Prostate gland (tissue), 2 donors: Measurements from ENCODE around the gene CT47C1. TPM values are rescaled to one million over a fixed set of nuclear protein-coding genes. Genes with fewer than 3 reads are reported as not detected.
A peak's percentile ranks its signal among the peaks of the same experiment; 100 is the strongest.

ENCODE experiments used
- DNase-seq: peaks from one replicate; pipeline ENCODE4 v3.0.0-alpha.2; 2019; ENCODE audit warnings: low spot score
- H3K27ac ChIP-seq, 2 donors: fragments of 200-600 bp; sonication (generic); 2 replicates each; pipeline ENCODE4 v1.5.1; 2017 to 2019
- H3K27me3 ChIP-seq: fragments of 200-600 bp; sonication (generic); replicated peaks from 2 replicates; pipeline ENCODE4 v1.5.1; 2019; ENCODE audit not compliant: insufficient read depth
- H3K36me3 ChIP-seq, 2 donors: fragments of 200-600 bp; sonication (generic); 1 replicate in 1 of 2; 2 replicates in 1 of 2; pipeline versions ENCODE4 v1.5.1 to v1.8.1; 2017 to 2019
- H3K4me1 ChIP-seq: fragments of 200-600 bp; sonication (generic); replicated peaks from 2 replicates; pipeline ENCODE4 v1.5.1; 2019
- H3K4me3 ChIP-seq, 2 donors: fragments of 200-600 bp; sonication (generic); 2 replicates each; pipeline ENCODE4 v1.5.1; 2017 to 2019
- H3K9me3 ChIP-seq: fragments of 200-600 bp; sonication (generic); 2 replicates; pipeline ENCODE4 v1.5.1; 2017
- POLR2A ChIP-seq: fragments of 450-650 bp; IDR thresholded peaks from one replicate; pipeline ENCODE4 v1.6.1; 2016; ENCODE audit warnings: antibody characterized with exemption, mild to moderate bottlenecking
- POLR2AphosphoS5 ChIP-seq: sonication (generic); formaldehyde crosslinking; IDR thresholded peaks from one replicate; pipeline ENCODE4 v1.6.1; 2017; ENCODE audit warnings: antibody characterized with exemption
- WGBS: methylation state at CpG from one replicate; pipeline ENCODE4 v1.1.5; 2018; 5-methylcytosine and 5-hydroxymethylcytosine counted together
- intact Hi-C: fragments of 100-400 bp; cut with DNase I; formaldehyde crosslinking; loops from one replicate; pipeline ENCODE4 v1.14.2; 2022
- total RNA-seq, 2 donors: library from RNA; depleted of rRNA; stranded (reverse); fragments of >200 nt; gene quantifications; one replicate each; pipeline ENCODE4 v1.1.0, GENCODE V29; 2016
- TF ChIP-seq, protein P1 (sequence below), 4 experiments: fragments of 200-600 bp in 2 of 4; fragments of 450-650 bp in 2 of 4; sonication (generic) in 2 of 4; IDR thresholded peaks; 1 replicate in 3 of 4; 2 replicates in 1 of 4; pipeline ENCODE4 v1.5.1; 2016 to 2019; ENCODE audit warnings: antibody characterized with exemption in 4 of 4, mild to moderate bottlenecking in 2 of 4, moderate library complexity in 2 of 4

The CT47C1 gene
- total RNA-seq, 2 donors from 2014 or later: 2.9 TPM; not detected in 1

DNA sequence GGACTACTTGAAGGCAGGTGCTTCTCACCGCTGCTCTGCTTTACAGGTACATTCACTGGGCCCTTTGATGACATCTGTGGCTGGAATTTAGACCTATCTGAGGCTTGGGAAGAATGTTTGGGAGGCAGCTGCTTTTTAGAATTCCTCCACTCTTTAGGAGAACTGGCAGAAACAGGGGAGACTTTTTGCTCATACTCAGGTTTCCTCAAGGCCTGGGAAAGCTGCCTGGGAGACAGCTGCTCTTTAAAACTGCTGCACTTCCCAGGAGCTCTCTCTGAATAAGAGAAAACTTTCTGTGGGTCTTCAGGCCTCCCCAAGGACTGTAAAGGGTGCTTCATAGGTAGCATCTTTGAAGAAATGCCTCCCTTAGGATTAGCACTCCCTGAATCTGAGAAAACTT lies 14.3 kb downstream of the CT47C1 start:
- Histone ChIP-seq H3K9me3 (no peaks in the 10 kb centered on the region), H3K4me1 (no peaks in the 10 kb centered on the region), H3K27ac (no peak overlapping the region), H3K27me3 (no peaks in the 10 kb centered on the region), H3K36me3 (no peaks in the 10 kb centered on the region), H3K4me3 (no peak overlapping the region)
- intact Hi-C loops: no loop called here
- TF ChIP-seq, protein P1, sequence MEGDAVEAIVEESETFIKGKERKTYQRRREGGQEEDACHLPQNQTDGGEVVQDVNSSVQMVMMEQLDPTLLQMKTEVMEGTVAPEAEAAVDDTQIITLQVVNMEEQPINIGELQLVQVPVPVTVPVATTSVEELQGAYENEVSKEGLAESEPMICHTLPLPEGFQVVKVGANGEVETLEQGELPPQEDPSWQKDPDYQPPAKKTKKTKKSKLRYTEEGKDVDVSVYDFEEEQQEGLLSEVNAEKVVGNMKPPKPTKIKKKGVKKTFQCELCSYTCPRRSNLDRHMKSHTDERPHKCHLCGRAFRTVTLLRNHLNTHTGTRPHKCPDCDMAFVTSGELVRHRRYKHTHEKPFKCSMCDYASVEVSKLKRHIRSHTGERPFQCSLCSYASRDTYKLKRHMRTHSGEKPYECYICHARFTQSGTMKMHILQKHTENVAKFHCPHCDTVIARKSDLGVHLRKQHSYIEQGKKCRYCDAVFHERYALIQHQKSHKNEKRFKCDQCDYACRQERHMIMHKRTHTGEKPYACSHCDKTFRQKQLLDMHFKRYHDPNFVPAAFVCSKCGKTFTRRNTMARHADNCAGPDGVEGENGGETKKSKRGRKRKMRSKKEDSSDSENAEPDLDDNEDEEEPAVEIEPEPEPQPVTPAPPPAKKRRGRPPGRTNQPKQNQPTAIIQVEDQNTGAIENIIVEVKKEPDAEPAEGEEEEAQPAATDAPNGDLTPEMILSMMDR (IDR thresholded peaks at IDR 0.05): no peak
- TF ChIP-seq POLR2AphosphoS5 (no peak), POLR2A (no peak)
- WGBS: 100% methylated on average over 1 of the region's 1 CpG
- no peak for DNase-seq

DNA sequence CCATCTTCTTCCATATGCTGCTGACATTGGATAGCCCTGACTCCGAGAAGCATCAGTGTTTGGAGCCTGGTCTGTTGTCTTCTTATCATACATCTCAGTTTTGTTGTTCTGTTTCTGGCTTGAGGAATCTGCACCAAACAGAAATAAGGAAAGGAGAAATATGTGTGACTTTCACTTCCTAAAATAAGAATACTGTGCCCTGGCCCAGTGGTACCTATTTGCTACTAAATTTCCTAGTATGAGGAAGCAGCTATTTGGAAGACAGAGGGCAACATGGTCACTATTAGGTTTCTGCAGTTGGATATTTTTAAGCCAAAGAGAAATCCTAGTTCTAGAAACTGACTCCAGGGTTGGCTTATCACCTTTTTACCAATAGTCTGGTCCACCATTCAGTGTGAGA lies 16.8 kb downstream of the CT47C1 start:
- H3K4me3 ChIP-seq: no peak overlapping the region
- H3K27me3 ChIP-seq: no peaks in the 10 kb centered on the region
- H3K4me1 ChIP-seq: no peaks in the 10 kb centered on the region
- no peak overlapping the region for H3K27ac ChIP-seq
- H3K9me3 ChIP-seq: no peaks in the 10 kb centered on the region
- intact Hi-C loops: no loop called here
- WGBS: 94% methylated on average over 1 of the region's 1 CpG
- TF ChIP-seq, protein P1 (IDR thresholded peaks at IDR 0.05): no peak
- TF ChIP-seq POLR2A (no peak), POLR2AphosphoS5 (no peak)
- DNase-seq: no peak
- no peaks in the 10 kb centered on the region for H3K36me3 ChIP-seq

DNA sequence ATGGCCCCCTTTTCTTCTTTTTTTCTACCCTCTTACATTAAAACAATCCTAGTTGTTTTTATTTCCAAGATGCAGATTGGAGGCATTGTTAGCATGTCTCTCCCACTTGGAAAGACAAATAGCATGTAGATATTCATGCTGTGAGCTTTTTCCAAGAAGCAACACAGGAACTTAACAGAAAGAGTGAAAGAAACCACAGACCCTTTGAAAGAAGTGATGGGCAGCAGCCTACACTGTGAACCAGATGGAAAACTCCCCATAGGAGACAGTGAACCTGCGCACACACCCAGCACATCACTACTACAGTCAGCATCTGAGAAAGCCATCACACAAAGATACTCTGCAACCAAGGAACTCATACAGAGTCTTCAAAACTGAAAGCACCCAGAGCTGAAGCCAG lies 17.8 kb downstream of the CT47C1 start:
- Histone ChIP-seq H3K27me3 (no peaks in the 10 kb centered on the region), H3K27ac (no peak overlapping the region), H3K4me1 (no peaks in the 10 kb centered on the region), H3K9me3 (no peaks in the 10 kb centered on the region), H3K4me3 (no peak overlapping the region), H3K36me3 (no peaks in the 10 kb centered on the region)
- TF ChIP-seq POLR2AphosphoS5 (no peak), POLR2A (no peak)
- TF ChIP-seq, protein P1 (IDR thresholded peaks at IDR 0.05): no peak
- DNase-seq: no peak
- intact Hi-C loops: no loop called here
- WGBS: 100% methylated on average over 1 of the region's 1 CpG

DNA sequence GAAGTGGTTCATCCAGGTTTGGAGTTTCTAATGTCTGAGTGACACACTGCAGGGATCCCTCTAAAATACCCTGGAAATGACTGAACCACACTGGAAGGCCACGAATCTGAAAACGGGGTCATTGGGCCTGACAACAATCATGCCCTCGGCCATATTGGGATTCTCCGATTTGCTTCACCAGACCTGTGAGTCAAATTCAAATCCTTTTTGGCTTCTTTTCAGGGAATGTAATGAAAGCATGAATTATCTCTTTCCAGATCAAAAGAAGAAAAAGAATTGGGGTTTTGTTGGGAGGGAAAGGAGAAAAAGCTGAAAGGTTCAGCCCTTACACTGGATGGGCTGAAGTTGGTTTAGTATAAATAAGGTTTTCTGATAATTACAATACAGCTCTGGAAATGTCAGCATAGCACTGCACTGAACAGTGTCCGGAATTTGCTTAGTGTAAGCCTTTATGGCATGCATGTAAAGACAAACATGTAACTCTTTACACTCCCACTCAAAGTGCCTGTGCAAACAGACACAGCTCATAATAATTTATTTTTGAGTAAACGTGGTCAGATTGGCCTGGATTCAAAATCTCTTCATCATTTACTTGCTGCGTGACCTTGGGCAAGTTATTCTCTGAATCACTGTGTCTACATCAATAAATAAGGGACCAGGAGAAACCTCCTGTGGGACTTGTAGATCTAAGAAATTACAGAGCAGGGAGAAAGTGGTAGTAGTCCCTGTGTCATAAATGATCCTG lies 21.4 kb downstream of the CT47C1 start:
- Histone ChIP-seq H3K36me3 (no peaks in the 10 kb centered on the region), H3K4me3 (no peak overlapping the region), H3K9me3 (no peaks in the 10 kb centered on the region), H3K27ac (no peak overlapping the region), H3K27me3 (no peaks in the 10 kb centered on the region), H3K4me1 (no peaks in the 10 kb centered on the region)
- TF ChIP-seq, protein P1 (IDR thresholded peaks at IDR 0.05): no peak
- no peak for TF ChIP-seq POLR2A
- TF ChIP-seq POLR2AphosphoS5: peak; percentile 27
- WGBS: 43% methylated on average over 7 of the region's 7 CpGs
- intact Hi-C loops: no loop called here
- peak; percentile 16 for DNase-seq

DNA sequence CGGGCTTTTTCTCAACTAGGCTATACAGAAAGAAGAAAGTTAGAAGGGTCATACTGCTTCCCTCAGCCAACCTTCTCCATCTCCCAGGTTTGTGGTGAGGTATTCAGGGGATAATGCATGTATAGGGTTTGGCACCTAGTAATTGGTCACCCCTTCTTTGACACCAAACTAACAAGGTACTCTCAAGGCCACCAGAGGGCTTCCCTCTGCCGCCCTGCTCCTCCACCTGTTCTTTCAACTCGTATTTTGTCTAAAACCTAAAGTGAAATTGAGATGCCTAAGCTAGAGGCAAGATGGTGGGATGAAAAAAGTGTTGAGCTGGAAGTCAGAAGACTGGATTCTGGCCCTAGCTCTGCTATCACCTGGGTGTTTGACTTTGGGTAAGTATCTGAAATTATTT lies 22.0 kb downstream of the CT47C1 start:
- Histone ChIP-seq H3K9me3 (no peaks in the 10 kb centered on the region), H3K4me3 (no peak overlapping the region), H3K36me3 (no peaks in the 10 kb centered on the region), H3K4me1 (no peaks in the 10 kb centered on the region), H3K27me3 (no peaks in the 10 kb centered on the region), H3K27ac (no peak overlapping the region)
- DNase-seq: no peak
- intact Hi-C loops: no loop called here
- TF ChIP-seq POLR2AphosphoS5 (no peak), POLR2A (no peak)
- TF ChIP-seq, protein P1 (IDR thresholded peaks at IDR 0.05): no peak
- WGBS: 94% methylated on average over 3 of the region's 3 CpGs
